Trophoblast cell (in vitro differentiated cells and primary cell): ENCODE data around the gene CDKAL1.

Source experiments
- DNase-seq, 2 donors: peaks; one replicate each; pipeline ENCODE4 v3.0.0-alpha.2; 2016
- H2AFZ ChIP-seq: 2 replicates; pipeline ENCODE4 v1.6.1; 2013; ENCODE audit warnings: low read length, moderate library complexity, mild to moderate bottlenecking; ENCODE audit not compliant: insufficient read depth, poor library complexity
- H2AK5ac ChIP-seq: 2 replicates; pipeline ENCODE4 v1.6.1; 2013; ENCODE audit warnings: mild to moderate bottlenecking, low read length
- H2BK120ac ChIP-seq: 2 replicates; pipeline ENCODE4 v1.6.1; 2013; ENCODE audit warnings: low read length, mild to moderate bottlenecking, moderate library complexity; ENCODE audit not compliant: insufficient read depth, poor library complexity
- H2BK12ac ChIP-seq: 2 replicates; pipeline ENCODE4 v1.6.1; 2013; ENCODE audit warnings: mild to moderate bottlenecking, low read length, moderate library complexity
- H2BK5ac ChIP-seq: 2 replicates; pipeline ENCODE4 v1.6.1; 2013; ENCODE audit warnings: low read length, low read depth, moderate library complexity, mild to moderate bottlenecking; ENCODE audit not compliant: poor library complexity
- H3K14ac ChIP-seq: 2 replicates; pipeline ENCODE4 v1.6.1; 2013; ENCODE audit warnings: mild to moderate bottlenecking, low read length
- H3K18ac ChIP-seq: 2 replicates; pipeline ENCODE4 v1.6.1; 2013; ENCODE audit warnings: mild to moderate bottlenecking, low read length
- H3K23ac ChIP-seq: 2 replicates; pipeline ENCODE4 v1.6.1; 2013; ENCODE audit warnings: low read length
- H3K27ac ChIP-seq: 2 replicates; pipeline ENCODE4 v1.5.1; 2013; ENCODE audit warnings: low read depth, mild to moderate bottlenecking, inconsistent platforms, low read length, moderate library complexity
- H3K27me3 ChIP-seq: 2 replicates; pipeline ENCODE4 v1.6.1; 2013; ENCODE audit warnings: inconsistent platforms, mild to moderate bottlenecking, low read length, moderate library complexity; ENCODE audit not compliant: insufficient read depth
- H3K36me3 ChIP-seq, 2 experiments: 1 replicate in 1 of 2; 2 replicates in 1 of 2; pipeline ENCODE4 v1.6.1; 2013; ENCODE audit warnings: low read length in 2 of 2, mild to moderate bottlenecking in 2 of 2, moderate library complexity in 1 of 2; ENCODE audit not compliant: insufficient read depth in 2 of 2, control insufficient read depth in 1 of 2
- H3K4ac ChIP-seq: 2 replicates; pipeline ENCODE4 v1.6.1; 2013; ENCODE audit warnings: low read depth, mild to moderate bottlenecking, low read length, moderate library complexity
- H3K4me1 ChIP-seq, 2 experiments: 1 replicate in 1 of 2; 2 replicates in 1 of 2; pipeline ENCODE4 v1.6.1; 2013; ENCODE audit warnings: low read length in 2 of 2, mild to moderate bottlenecking in 2 of 2, moderate library complexity in 1 of 2; ENCODE audit not compliant: insufficient read depth in 2 of 2, control insufficient read depth in 1 of 2
- H3K4me2 ChIP-seq: 2 replicates; pipeline ENCODE4 v1.6.1; 2013; ENCODE audit warnings: inconsistent platforms, mild to moderate bottlenecking, low read length, moderate library complexity
- H3K4me3 ChIP-seq: 2 replicates; pipeline ENCODE4 v1.5.1; 2013; ENCODE audit warnings: mild to moderate bottlenecking, low read depth, low read length, inconsistent platforms
- H3K79me1 ChIP-seq: one replicate; pipeline ENCODE4 v1.6.1; 2013; ENCODE audit warnings: low read length
- H3K79me2 ChIP-seq: 2 replicates; pipeline ENCODE4 v1.6.1; 2013; ENCODE audit warnings: low read length, mild to moderate bottlenecking; ENCODE audit not compliant: control insufficient read depth, insufficient read depth, poor library complexity
- H3K9ac ChIP-seq: 2 replicates; pipeline ENCODE4 v1.6.1; 2013; ENCODE audit warnings: mild to moderate bottlenecking, low read length
- H3K9me3 ChIP-seq: 2 replicates; pipeline ENCODE4 v1.6.1; 2013; ENCODE audit warnings: low read depth, mild to moderate bottlenecking, control low read depth, inconsistent platforms, low read length; ENCODE audit not compliant: insufficient read depth
- H4K12ac ChIP-seq: 2 replicates; pipeline ENCODE4 v1.6.1; 2013; ENCODE audit warnings: low read depth, mild to moderate bottlenecking, low read length, moderate library complexity
- H4K8ac ChIP-seq: 2 replicates; pipeline ENCODE4 v1.6.1; 2013; ENCODE audit warnings: low read depth, mild to moderate bottlenecking, low read length, moderate library complexity
- H4K91ac ChIP-seq: one replicate; pipeline ENCODE4 v1.6.1; 2013; ENCODE audit warnings: low read depth, mild to moderate bottlenecking, low read length, moderate library complexity
- WGBS: extraction: QIAGEN DNeasy Blood & Tissue Kit; methylation state at CpG from one replicate; pipeline ENCODE4 v1.1.7; 2013; ENCODE audit warnings: missing lambda C conversion rate; ENCODE audit not compliant: insufficient read length, insufficient coverage; ENCODE audit errors: extremely low coverage; 5-methylcytosine and 5-hydroxymethylcytosine counted together

Gene CDKAL1

DNA sequence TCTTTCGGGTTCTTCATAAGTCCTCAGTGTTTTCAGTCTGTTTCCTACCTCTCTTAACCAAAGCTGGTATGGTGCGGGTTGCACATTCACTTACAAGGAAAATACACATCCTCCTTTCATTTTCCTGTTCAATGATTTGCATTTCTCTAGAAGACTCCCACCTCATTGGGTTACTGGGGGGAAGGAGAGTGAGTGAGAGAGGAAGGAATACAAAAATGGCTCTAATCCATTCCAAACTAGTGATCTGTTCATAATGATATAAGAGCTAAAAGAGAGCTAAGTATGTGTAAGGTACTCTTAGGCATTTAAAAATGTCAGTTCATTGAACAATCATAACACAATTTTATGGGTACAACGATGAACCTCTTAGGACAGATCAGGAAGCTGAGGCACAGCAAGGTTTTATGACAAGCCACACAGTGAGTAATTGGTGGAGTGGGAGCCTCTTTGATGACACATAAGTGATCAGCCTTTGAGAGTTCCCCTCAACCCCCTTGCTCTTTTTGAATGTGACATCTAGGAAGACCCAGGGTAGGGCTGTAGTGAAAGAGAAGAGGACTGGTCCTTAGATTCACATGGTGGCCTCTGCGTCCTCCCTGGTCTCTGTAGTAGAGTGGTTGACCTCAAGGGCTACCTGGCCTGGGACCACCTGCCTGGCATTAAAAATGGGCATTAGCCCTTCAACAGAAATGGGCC, 730.9 kb downstream of the CDKAL1 start:
- no CpG with 5 or more reads among the region's 4 CpGs for WGBS
- no peak overlapping the region for H3K23ac ChIP-seq
- no peak overlapping the region for H3K18ac ChIP-seq
- no peak for DNase-seq
- H2BK12ac ChIP-seq = no peak overlapping the region
- no peak overlapping the region for H4K91ac ChIP-seq
- peaks cover 0 to 4% of the 10 kb centered on the region in 2 experiments for H3K4me1 ChIP-seq
- no peak overlapping the region for H3K4me2 ChIP-seq
- no peak overlapping the region for H3K27ac ChIP-seq
- H3K4ac ChIP-seq = no peak overlapping the region
- no peaks in the 10 kb centered on the region for H3K79me1 ChIP-seq
- H2BK120ac ChIP-seq = no peak overlapping the region
- H3K79me2 ChIP-seq = no peaks in the 10 kb centered on the region
- no peak overlapping the region for H2AFZ ChIP-seq
- H4K12ac ChIP-seq = no peak overlapping the region
- H3K36me3 ChIP-seq = no peaks in the 10 kb centered on the region
- H3K4me3 ChIP-seq = no peak overlapping the region
- H2BK5ac ChIP-seq = no peak overlapping the region
- H4K8ac ChIP-seq = no peak overlapping the region
- no peak overlapping the region for H2AK5ac ChIP-seq
- H3K14ac ChIP-seq = no peak overlapping the region
- no peak overlapping the region for H3K9ac ChIP-seq
- H3K9me3 ChIP-seq = no peaks in the 10 kb centered on the region
- no peaks in the 10 kb centered on the region for H3K27me3 ChIP-seq

- Histone ChIP-seq H4K91ac (no peak overlapping the region), H3K9me3 (no peaks in the 10 kb centered on the region), H3K4ac (no peak overlapping the region), H2BK12ac (no peak overlapping the region), H3K18ac (no peak overlapping the region), H3K79me1 (no peaks in the 10 kb centered on the region), H3K4me2 (no peak overlapping the region), H4K8ac (no peak overlapping the region), H2BK120ac (no peak overlapping the region), H3K9ac (no peak overlapping the region), H3K27me3 (no peaks in the 10 kb centered on the region), H3K4me1 (peaks cover 0 to 4% of the 10 kb centered on the region in 2 experiments), H3K23ac (no peak overlapping the region), H3K36me3 (no peaks in the 10 kb centered on the region), H3K27ac (no peak overlapping the region), H4K12ac (no peak overlapping the region), H2BK5ac (no peak overlapping the region), H3K14ac (no peak overlapping the region), H3K4me3 (no peak overlapping the region), H3K79me2 (no peaks in the 10 kb centered on the region), H2AFZ (no peak overlapping the region), H2AK5ac (no peak overlapping the region)
- no CpG with 5 or more reads among the region's 2 CpGs for WGBS
- DNase-seq = no peak
Observed at GRCh38 chr6:21265730-21266044, 731.4 kb downstream of the CDKAL1 start.

GRCh38 chr6:21270636-21271201, 736.5 kb downstream of the CDKAL1 start:
- no peak overlapping the region for H3K4me2 ChIP-seq
- no peaks in the 10 kb centered on the region for H3K79me1 ChIP-seq
- no peak overlapping the region for H3K18ac ChIP-seq
- WGBS = no CpG with 5 or more reads among the region's 14 CpGs
- DNase-seq = no peak
- no peak overlapping the region for H2BK5ac ChIP-seq
- no peak overlapping the region for H2BK120ac ChIP-seq
- H2AK5ac ChIP-seq = no peak overlapping the region
- H3K36me3 ChIP-seq = no peaks in the 10 kb centered on the region
- no peak overlapping the region for H3K27ac ChIP-seq
- H3K79me2 ChIP-seq = no peaks in the 10 kb centered on the region
- no peak overlapping the region for H4K12ac ChIP-seq
- H2BK12ac ChIP-seq = no peak overlapping the region
- H3K4me1 ChIP-seq = no peaks in the 10 kb centered on the region
- no peak overlapping the region for H3K9ac ChIP-seq
- H3K9me3 ChIP-seq = no peaks in the 10 kb centered on the region
- H4K8ac ChIP-seq = no peak overlapping the region
- no peak overlapping the region for H3K14ac ChIP-seq
- no peaks in the 10 kb centered on the region for H3K27me3 ChIP-seq
- H4K91ac ChIP-seq = no peak overlapping the region
- H3K23ac ChIP-seq = no peak overlapping the region
- H3K4ac ChIP-seq = no peak overlapping the region
- no peak overlapping the region for H2AFZ ChIP-seq
- H3K4me3 ChIP-seq = no peak overlapping the region

GRCh38 chr6:21271428-21272155, 737.3 kb downstream of the CDKAL1 start:
- no peak overlapping the region for H2AK5ac ChIP-seq
- no peaks in the 10 kb centered on the region for H3K79me2 ChIP-seq
- no peak overlapping the region for H3K4me2 ChIP-seq
- H3K27me3 ChIP-seq = no peaks in the 10 kb centered on the region
- no peak overlapping the region for H2AFZ ChIP-seq
- H3K27ac ChIP-seq = no peak overlapping the region
- no peak overlapping the region for H3K18ac ChIP-seq
- H3K23ac ChIP-seq = no peak overlapping the region
- no peak overlapping the region for H3K9ac ChIP-seq
- H3K36me3 ChIP-seq = no peaks in the 10 kb centered on the region
- H2BK5ac ChIP-seq = no peak overlapping the region
- no peaks in the 10 kb centered on the region for H3K4me1 ChIP-seq
- H3K79me1 ChIP-seq = no peaks in the 10 kb centered on the region
- WGBS = no CpG with 5 or more reads among the region's 7 CpGs
- no peak overlapping the region for H3K14ac ChIP-seq
- H2BK120ac ChIP-seq = no peak overlapping the region
- H3K9me3 ChIP-seq = no peaks in the 10 kb centered on the region
- no peak overlapping the region for H4K12ac ChIP-seq
- H3K4me3 ChIP-seq = no peak overlapping the region
- H3K4ac ChIP-seq = no peak overlapping the region
- DNase-seq = no peak
- no peak overlapping the region for H2BK12ac ChIP-seq
- H4K8ac ChIP-seq = no peak overlapping the region
- no peak overlapping the region for H4K91ac ChIP-seq
